PC-3 (cell line): ENCODE data around the gene MPP2. TPM values are rescaled to one million over a fixed set of nuclear protein-coding genes. Genes with fewer than 3 reads are reported as not detected.
A peak's percentile ranks its signal among the peaks of the same experiment; 100 is the strongest.

Experiments
- ATAC-seq: fragments of 200-7000 bp; cut with Tn5 transposase; 2 replicates; pipeline ENCODE4 v1.9.1; 2020; ENCODE audit warnings: mild to moderate bottlenecking, moderate library complexity
- BruUV-seq: library from RNA; stranded (reverse); fragments of 400-500 nt; replicated peaks from 2 replicates; lab custom pipeline; 2021; lab: Mats Ljungman, UMichigan
- CTCF ChIA-PET: fragments of 300-600 bp; sonication (Branson Sonifier 250); formaldehyde crosslinking; loops from one replicate; lab custom pipeline; 2022; ENCODE audit warnings: antibody characterized with exemption; lab: Charles Lee
- POLR2A ChIA-PET: fragments of 300-600 bp; sonication (Branson Sonifier 250); formaldehyde crosslinking; loops from one replicate; lab custom pipeline; 2022; ENCODE audit warnings: antibody characterized with exemption; ENCODE audit not compliant: unreplicated experiment; lab: Charles Lee
- DNase-seq: peaks from one replicate; pipeline ENCODE4 v3.0.0-alpha.2; 2015
- H2AFZ ChIP-seq: fragments of 300-600 bp; sonication (generic); 2 replicates; pipeline ENCODE4 v1.6.0; 2016; ENCODE audit warnings: antibody characterized with exemption, low read length
- H3F3A ChIP-seq: fragments of 300-600 bp; sonication (generic); one replicate; pipeline ENCODE4 v1.6.0; 2017; ENCODE audit warnings: antibody characterized with exemption, low read length, control low read depth, mild to moderate bottlenecking; ENCODE audit not compliant: unreplicated experiment
- H3K27ac ChIP-seq: fragments of 300-600 bp; sonication (generic); 2 replicates; pipeline ENCODE4 v1.5.1; 2016; ENCODE audit warnings: mild to moderate bottlenecking, low read length
- H3K27me3 ChIP-seq: fragments of 300-600 bp; sonication (generic); 2 replicates; pipeline ENCODE4 v1.6.1; 2016; ENCODE audit warnings: low read length, mixed read lengths
- H3K36me3 ChIP-seq: fragments of 300-600 bp; sonication (generic); 2 replicates; pipeline ENCODE4 v1.6.1; 2016; ENCODE audit warnings: low read depth, mixed run types, low read length, mixed read lengths
- H3K4me1 ChIP-seq: fragments of 300-600 bp; sonication (generic); 2 replicates; pipeline ENCODE4 v1.5.1; 2016; ENCODE audit warnings: low read length; ENCODE audit not compliant: insufficient read depth
- H3K4me2 ChIP-seq: fragments of 300-600 bp; sonication (generic); 2 replicates; pipeline ENCODE4 v1.6.0; 2016; ENCODE audit warnings: low read length
- H3K4me3 ChIP-seq: fragments of 300-600 bp; sonication (generic); 2 replicates; pipeline ENCODE4 v1.5.1; 2016; ENCODE audit warnings: mild to moderate bottlenecking, low read length, mixed read lengths
- H3K79me2 ChIP-seq: fragments of 300-600 bp; sonication (generic); 2 replicates; pipeline ENCODE4 v1.6.1; 2017; ENCODE audit warnings: low read length, mixed read lengths
- H3K9ac ChIP-seq: fragments of 300-600 bp; sonication (generic); 2 replicates; pipeline ENCODE4 v1.6.0; 2016; ENCODE audit warnings: mild to moderate bottlenecking, low read length
- H3K9me2 ChIP-seq: fragments of 300-600 bp; sonication (generic); replicated peaks from 2 replicates; pipeline ENCODE4 v1.6.1; 2016; ENCODE audit warnings: mixed run types, low read length, mixed read lengths
- H3K9me3 ChIP-seq: fragments of 300-600 bp; sonication (generic); 2 replicates; pipeline ENCODE4 v1.6.1; 2016; ENCODE audit warnings: low read length, mixed read lengths
- H4K20me1 ChIP-seq: fragments of 300-600 bp; sonication (generic); 2 replicates; pipeline ENCODE4 v1.6.1; 2016; ENCODE audit warnings: low read length, mixed read lengths
- CTCF ChIP-seq: fragments of 300-600 bp; sonication (generic); conservative IDR thresholded peaks from 2 replicates; pipeline ENCODE4 v1.5.1; 2017; ENCODE audit warnings: antibody characterized with exemption, low read depth, mild to moderate bottlenecking, low read length
- EZH2 ChIP-seq: fragments of 300-600 bp; sonication (generic); IDR thresholded peaks from one replicate; pipeline ENCODE4 v1.6.1; 2017; ENCODE audit warnings: antibody characterized with exemption, mild to moderate bottlenecking, low read length; ENCODE audit not compliant: unreplicated experiment
- EZH2phosphoT487 ChIP-seq: fragments of 300-600 bp; sonication (generic); IDR thresholded peaks from 2 replicates; pipeline ENCODE4 v1.6.1; 2018; ENCODE audit warnings: mild to moderate bottlenecking, antibody characterized with exemption, low read length, borderline replicate concordance
- intact Hi-C: fragments of 100-400 bp; cut with micrococcal nuclease; formaldehyde crosslinking; loops from 2 replicates; pipeline ENCODE4 v1.9.0; 2023
- total RNA-seq: library from RNA; depleted of rRNA; stranded (reverse); fragments of >200 nt; gene quantifications from 2 replicates; pipeline ENCODE4 v1.2.3, GENCODE V29; 2014

Gene MPP2
- total RNA-seq, 1 experiment from 2014 or later = 8.2 TPM

GRCh38 chr17:43831633-43832032, 75.7 kb downstream of the MPP2 start:
- Histone ChIP-seq H3K9ac (peak overlapping the region; percentile 80), H3K79me2 (peaks cover 16% of the 10 kb centered on the region), H3K27me3 (no peaks in the 10 kb centered on the region), H3K9me2 (no peaks in the 10 kb centered on the region), H2AFZ (no peak overlapping the region), H3K36me3 (peaks cover 20% of the 10 kb centered on the region), H3K4me2 (peak overlapping the region; percentile 83), H3K9me3 (no peaks in the 10 kb centered on the region), H4K20me1 (no peaks in the 10 kb centered on the region), H3F3A (no peaks in the 10 kb centered on the region), H3K27ac (no peak overlapping the region), H3K4me1 (peaks cover 25% of the 10 kb centered on the region), H3K4me3 (peak overlapping the region; percentile 80)
- no peak for TF ChIP-seq EZH2
- TF ChIP-seq EZH2phosphoT487 = no peak
- no peak for TF ChIP-seq CTCF
- no TSS peak for BruUV-seq
- intact Hi-C loops = no loop called here
- DNase-seq = no peak
- no peak for ATAC-seq
- CTCF ChIA-PET = no interaction called here
- POLR2A ChIA-PET = interaction anchor here (0.6 kb wide), 1 partner anchor 314 kb away, joined by 3 read pairs; no protein-coding TSS in a partner anchor

GRCh38 chr17:43830510-43831140, 76.7 kb downstream of the MPP2 start:
- H4K20me1 ChIP-seq = no peaks in the 10 kb centered on the region
- ATAC-seq = no peak
- no peak overlapping the region for H2AFZ ChIP-seq
- no TSS peak for BruUV-seq
- H3F3A ChIP-seq = no peaks in the 10 kb centered on the region
- H3K27me3 ChIP-seq = no peaks in the 10 kb centered on the region
- no peak for DNase-seq
- no peaks in the 10 kb centered on the region for H3K9me3 ChIP-seq
- no peak overlapping the region for H3K9ac ChIP-seq
- no peak overlapping the region for H3K27ac ChIP-seq
- no peak overlapping the region for H3K4me3 ChIP-seq
- H3K36me3 ChIP-seq = peaks cover 29% of the 10 kb centered on the region
- ChIA-PET CTCF (no interaction called here), POLR2A (no interaction called here)
- TF ChIP-seq EZH2phosphoT487 (no peak), EZH2 (no peak)
- no peaks in the 10 kb centered on the region for H3K9me2 ChIP-seq
- H3K79me2 ChIP-seq = peaks cover 16% of the 10 kb centered on the region
- H3K4me1 ChIP-seq = peaks cover 25% of the 10 kb centered on the region
- no peak overlapping the region for H3K4me2 ChIP-seq
- intact Hi-C loops = no loop called here

GRCh38 chr17:43829738-43830137, 77.6 kb downstream of the MPP2 start:
- intact Hi-C loops = no loop called here
- H4K20me1 ChIP-seq = no peaks in the 10 kb centered on the region
- H3K9me2 ChIP-seq = no peaks in the 10 kb centered on the region
- no peak overlapping the region for H3K27ac ChIP-seq
- TF ChIP-seq EZH2phosphoT487 (no peak), CTCF (no peak), EZH2 (no peak)
- CTCF ChIA-PET = no interaction called here
- H3K79me2 ChIP-seq = peaks cover 16% of the 10 kb centered on the region
- H3K36me3 ChIP-seq = peaks cover 34% of the 10 kb centered on the region
- no peak for DNase-seq
- no peak overlapping the region for H3K9ac ChIP-seq
- no peak overlapping the region for H3K4me2 ChIP-seq
- BruUV-seq = no TSS peak
- H3K4me3 ChIP-seq = no peak overlapping the region
- ATAC-seq = no peak
- no peaks in the 10 kb centered on the region for H3K9me3 ChIP-seq
- no peak overlapping the region for H2AFZ ChIP-seq
- POLR2A ChIA-PET = no interaction called here
- no peaks in the 10 kb centered on the region for H3K27me3 ChIP-seq
- H3F3A ChIP-seq = no peaks in the 10 kb centered on the region
- peaks cover 25% of the 10 kb centered on the region for H3K4me1 ChIP-seq
